Astrocyte (in vitro differentiated cells and primary cell): Measurements from ENCODE around the gene IFI44. TPM values are rescaled to one million over a fixed set of nuclear protein-coding genes. Genes with fewer than 3 reads are reported as not detected.

Source experiments
- DNase-seq: peaks from one replicate; pipeline ENCODE4 v3.0.0-alpha.2; 2010; ENCODE audit warnings: low read depth
- FAIRE-seq: peaks from 2 replicates; lab custom pipeline; 2011; peaks lifted over from hg19 to GRCh38; lab: Jason Lieb, UNC
- H2AFZ ChIP-seq: 2 replicates; pipeline ENCODE4 v1.6.0; 2012; ENCODE audit warnings: low read depth, low read length, inconsistent platforms
- H3K27ac ChIP-seq: 2 replicates; pipeline ENCODE4 v1.5.1; 2011; ENCODE audit warnings: low read depth, low read length, inconsistent platforms
- H3K27me3 ChIP-seq: 2 replicates; pipeline ENCODE4 v1.6.0; 2011; ENCODE audit warnings: low read length, inconsistent platforms; ENCODE audit not compliant: insufficient read depth
- H3K36me3 ChIP-seq: 2 replicates; pipeline ENCODE4 v1.5.1; 2011; ENCODE audit warnings: low read length, inconsistent platforms; ENCODE audit not compliant: insufficient read depth
- H3K4me1 ChIP-seq: 2 replicates; pipeline ENCODE4 v1.5.1; 2011; ENCODE audit warnings: low read length, inconsistent platforms; ENCODE audit not compliant: insufficient read depth
- H3K4me2 ChIP-seq: 2 replicates; pipeline ENCODE4 v1.6.0; 2012; ENCODE audit warnings: low read length, inconsistent platforms
- H3K4me3 ChIP-seq: 2 replicates; pipeline ENCODE4 v1.5.1; 2011; ENCODE audit warnings: low read depth, mild to moderate bottlenecking, low read length, inconsistent platforms; ENCODE audit not compliant: insufficient read depth
- H3K79me2 ChIP-seq: 2 replicates; pipeline ENCODE4 v1.6.0; 2012; ENCODE audit warnings: mild to moderate bottlenecking, low read length, inconsistent platforms; ENCODE audit not compliant: insufficient read depth
- H3K9ac ChIP-seq: 2 replicates; pipeline ENCODE4 v1.6.0; 2012; ENCODE audit warnings: mild to moderate bottlenecking, low read length, inconsistent platforms
- H3K9me3 ChIP-seq: 2 replicates; pipeline ENCODE4 v1.5.1; 2012; ENCODE audit warnings: low read depth, mild to moderate bottlenecking, low read length, inconsistent platforms; ENCODE audit not compliant: insufficient read depth
- H4K20me1 ChIP-seq: 2 replicates; pipeline ENCODE4 v1.6.0; 2012; ENCODE audit warnings: low read length, inconsistent platforms; ENCODE audit not compliant: insufficient read depth
- H3K27ac Mint-ChIP-seq: one replicate; pipeline ENCODE4 v1.8.0; 2021; ENCODE audit warnings: mild to moderate bottlenecking, mixed read lengths; ENCODE audit not compliant: unreplicated experiment
- H3K27me3 Mint-ChIP-seq: one replicate; pipeline ENCODE4 v1.8.0; 2021; ENCODE audit warnings: low read depth, mixed read lengths; ENCODE audit not compliant: unreplicated experiment
- H3K36me3 Mint-ChIP-seq: one replicate; pipeline ENCODE4 v1.8.0; 2021; ENCODE audit warnings: low read depth, mixed read lengths; ENCODE audit not compliant: unreplicated experiment
- H3K4me1 Mint-ChIP-seq: one replicate; pipeline ENCODE4 v1.8.0; 2021; ENCODE audit warnings: low read depth, mixed read lengths; ENCODE audit not compliant: unreplicated experiment
- H3K4me3 Mint-ChIP-seq: one replicate; pipeline ENCODE4 v1.8.0; 2021; ENCODE audit warnings: mild to moderate bottlenecking, moderate library complexity, mixed read lengths; ENCODE audit not compliant: unreplicated experiment
- H3K9me3 Mint-ChIP-seq: one replicate; pipeline ENCODE4 v1.8.0; 2021; ENCODE audit warnings: mild to moderate bottlenecking, mixed read lengths; ENCODE audit not compliant: unreplicated experiment
- CTCF ChIP-seq: IDR thresholded peaks from 2 replicates; pipeline ENCODE4 v1.5.1; 2011; ENCODE audit warnings: low read depth, mild to moderate bottlenecking, inconsistent platforms, low read length, moderate library complexity; ENCODE audit not compliant: insufficient read depth
- EZH2 ChIP-seq: IDR thresholded peaks from 2 replicates; pipeline ENCODE4 v1.6.1; 2012; ENCODE audit warnings: mild to moderate bottlenecking, low read length, inconsistent platforms; ENCODE audit not compliant: insufficient read depth
- total RNA-seq: library from RNA; stranded (reverse); gene quantifications from 2 replicates; pipeline ENCODE4 v1.2.1, GENCODE V29; 2021

Gene IFI44
- total RNA-seq, 1 donor from 2014 or later: 144 TPM

GRCh38 chr1:78681265-78681664 lies 31.6 kb downstream of the IFI44 start:
- H3K27ac Mint-ChIP-seq: no peak overlapping the region
- H3K9me3 ChIP-seq: no peaks in the 10 kb centered on the region
- H3K4me3 ChIP-seq: no peak overlapping the region
- H3K36me3 ChIP-seq: no peaks in the 10 kb centered on the region
- no peak overlapping the region for H2AFZ ChIP-seq
- H3K4me1 ChIP-seq: no peaks in the 10 kb centered on the region
- H4K20me1 ChIP-seq: no peaks in the 10 kb centered on the region
- H3K27me3 Mint-ChIP-seq: no peaks in the 10 kb centered on the region
- DNase-seq (no peak), FAIRE-seq (peak; percentile 45)
- no peak overlapping the region for H3K4me3 Mint-ChIP-seq
- no peak for TF ChIP-seq CTCF
- TF ChIP-seq EZH2: no peak
- H3K4me2 ChIP-seq: no peak overlapping the region
- H3K9me3 Mint-ChIP-seq: peaks cover 4% of the 10 kb centered on the region
- H3K36me3 Mint-ChIP-seq: no peaks in the 10 kb centered on the region
- H3K79me2 ChIP-seq: no peaks in the 10 kb centered on the region
- no peak overlapping the region for H3K9ac ChIP-seq
- H3K27ac ChIP-seq: no peak overlapping the region
- H3K4me1 Mint-ChIP-seq: peaks cover 7% of the 10 kb centered on the region
- no peaks in the 10 kb centered on the region for H3K27me3 ChIP-seq

- Mint-ChIP-seq H3K4me1 (peaks cover 7% of the 10 kb centered on the region), H3K4me3 (no peak overlapping the region), H3K36me3 (no peaks in the 10 kb centered on the region), H3K27ac (no peak overlapping the region), H3K27me3 (no peaks in the 10 kb centered on the region), H3K9me3 (peaks cover 4% of the 10 kb centered on the region)
- Histone ChIP-seq H3K4me3 (no peak overlapping the region), H3K27me3 (no peaks in the 10 kb centered on the region), H3K79me2 (no peaks in the 10 kb centered on the region), H3K27ac (no peak overlapping the region), H3K4me1 (peaks cover 2% of the 10 kb centered on the region), H3K4me2 (no peak overlapping the region), H3K9me3 (no peaks in the 10 kb centered on the region), H2AFZ (no peak overlapping the region), H3K9ac (no peak overlapping the region), H4K20me1 (no peaks in the 10 kb centered on the region), H3K36me3 (no peaks in the 10 kb centered on the region)
- FAIRE-seq (no peak), DNase-seq (no peak)
- TF ChIP-seq EZH2 (no peak), CTCF (no peak)
These were observed 32.9 kb downstream of the IFI44 start for GRCh38 chr1:78682496-78682895.

- Mint-ChIP-seq H3K27me3 (no peaks in the 10 kb centered on the region), H3K4me1 (peaks cover 8% of the 10 kb centered on the region), H3K27ac (no peak overlapping the region), H3K4me3 (no peak overlapping the region), H3K36me3 (no peaks in the 10 kb centered on the region), H3K9me3 (peaks cover 4% of the 10 kb centered on the region)
- TF ChIP-seq CTCF: no peak
- TF ChIP-seq EZH2: no peak
- Histone ChIP-seq H3K36me3 (no peaks in the 10 kb centered on the region), H3K27ac (no peak overlapping the region), H4K20me1 (no peaks in the 10 kb centered on the region), H2AFZ (no peak overlapping the region), H3K79me2 (no peaks in the 10 kb centered on the region), H3K4me3 (no peak overlapping the region), H3K9me3 (no peaks in the 10 kb centered on the region), H3K27me3 (no peaks in the 10 kb centered on the region), H3K4me1 (peaks cover 7% of the 10 kb centered on the region), H3K9ac (no peak overlapping the region), H3K4me2 (no peak overlapping the region)
- DNase-seq: no peak
- FAIRE-seq: peak; percentile 39
These were observed 33.4 kb downstream of the IFI44 start for GRCh38 chr1:78683079-78683478.
